Endometrial microvascular endothelial cells (primary cell): ENCODE data around the gene CLIC5. TPM values are rescaled to one million over a fixed set of nuclear protein-coding genes. Genes with fewer than 3 reads are reported as not detected.

ENCODE experiments used
- in situ Hi-C: cut with HindIII; loops from 2 replicates; pipeline ENCODE4 v1.10.0; 2017; ENCODE audit warnings: low sequenced_read_pairs, low pct_unique_long_range_greater_than_20kb; ENCODE audit errors: inconsistent ontology term
- total RNA-seq: library from RNA; depleted of rRNA; stranded (reverse); fragments of >200 nt; gene quantifications from one replicate; pipeline ENCODE4 v1.2.3, GENCODE V29; 2015; ENCODE audit errors: inconsistent ontology term

Gene CLIC5
- total RNA-seq, 1 donor from 2014 or later, result not detected

DNA sequence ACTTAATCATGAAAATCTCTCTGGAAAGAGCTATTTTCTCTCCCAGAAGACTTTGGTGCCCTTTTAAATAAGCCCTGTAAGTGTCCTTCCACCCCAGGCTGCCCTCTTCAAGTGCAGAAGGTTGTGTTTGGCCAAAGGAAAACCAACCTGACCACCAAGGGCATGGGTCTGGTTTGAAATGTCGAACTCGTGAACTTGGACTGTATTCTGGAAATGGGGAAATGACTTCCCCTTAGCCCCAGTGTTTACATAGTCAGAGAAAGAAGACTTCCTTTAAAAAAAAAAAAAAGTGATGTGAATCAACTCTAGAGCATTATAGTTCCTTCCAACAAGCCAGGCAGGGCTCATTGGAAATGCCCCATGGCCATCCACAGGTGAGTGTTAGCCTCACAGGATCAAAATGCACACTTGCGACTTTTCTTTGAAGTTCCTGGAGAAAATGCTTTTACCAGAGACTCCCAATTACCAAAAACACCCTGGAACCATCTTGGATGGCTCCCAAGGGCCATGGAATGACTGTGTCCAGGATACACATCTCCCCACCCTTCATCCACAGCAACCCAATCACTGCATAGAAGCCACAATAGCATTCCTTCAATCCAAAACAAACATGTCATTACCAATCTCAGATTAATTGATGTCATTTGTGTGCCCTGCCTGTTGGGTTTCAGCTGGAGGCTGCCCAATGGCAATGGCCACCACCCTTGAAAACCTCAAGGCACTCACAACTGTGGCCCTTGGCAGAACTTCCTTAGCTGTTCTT, 133.8 kb downstream of the CLIC5 start:
- in situ Hi-C loops, result no loop called here

DNA sequence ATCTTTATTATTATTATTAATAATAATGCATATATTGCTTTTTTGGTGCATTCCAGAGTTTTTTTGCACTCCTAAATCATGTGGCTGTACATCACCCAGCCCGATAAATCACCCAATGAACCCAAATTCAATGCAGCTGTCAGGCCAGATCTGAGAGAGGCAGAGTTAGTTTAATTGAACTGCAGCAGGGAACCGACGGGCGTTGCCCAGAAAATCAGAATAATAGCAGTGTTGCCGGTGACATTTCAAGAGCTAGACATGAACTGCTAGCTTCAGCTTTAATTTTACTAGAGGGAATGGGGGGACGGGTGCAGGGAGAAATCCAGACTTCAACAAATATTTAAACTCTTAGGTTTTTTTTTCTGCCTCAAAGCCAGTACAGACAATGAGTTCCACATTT, 135.0 kb downstream of the CLIC5 start:
- in situ Hi-C loops, result no loop called here

- in situ Hi-C loops, result no loop called here
Measured at GRCh38 chr6:45880159-45880558, 135.5 kb downstream of the CLIC5 start.

DNA sequence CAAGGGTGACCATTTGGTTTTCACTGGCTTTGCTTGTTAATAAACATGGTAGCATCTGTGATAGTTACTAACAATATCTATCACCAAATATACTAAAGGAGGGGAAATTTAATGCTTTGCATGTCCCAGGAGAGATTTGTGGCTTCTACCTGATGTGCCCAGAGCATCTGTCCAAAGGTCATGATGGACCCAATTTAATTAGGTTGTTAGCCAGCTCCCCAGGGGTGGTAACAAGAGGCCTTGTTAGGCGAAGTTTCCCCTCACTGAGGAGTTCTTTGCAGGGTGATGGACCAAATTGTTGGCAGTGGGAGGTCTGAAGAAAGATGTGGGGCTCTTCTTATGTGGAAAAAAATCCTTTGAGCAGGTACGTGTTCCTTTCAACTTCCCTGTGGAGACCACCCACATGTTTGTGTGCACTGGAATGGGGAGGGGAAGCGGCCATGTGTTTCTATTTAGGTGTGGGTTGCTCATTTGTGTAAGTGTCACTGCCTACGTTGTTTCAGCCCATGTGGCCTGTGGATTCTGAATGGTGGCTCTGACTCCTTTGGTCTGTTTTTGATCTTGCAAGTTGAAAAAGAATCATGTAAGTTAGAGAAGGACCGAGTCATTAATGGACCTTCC, 137.6 kb downstream of the CLIC5 start:
- in situ Hi-C loops, result no loop called here

GRCh38 chr6:45872827-45873365, 142.8 kb downstream of the CLIC5 start:
- in situ Hi-C loops, result no loop called here

- in situ Hi-C loops, result no loop called here
Measured at GRCh38 chr6:45870531-45870930, 145.1 kb downstream of the CLIC5 start.

DNA sequence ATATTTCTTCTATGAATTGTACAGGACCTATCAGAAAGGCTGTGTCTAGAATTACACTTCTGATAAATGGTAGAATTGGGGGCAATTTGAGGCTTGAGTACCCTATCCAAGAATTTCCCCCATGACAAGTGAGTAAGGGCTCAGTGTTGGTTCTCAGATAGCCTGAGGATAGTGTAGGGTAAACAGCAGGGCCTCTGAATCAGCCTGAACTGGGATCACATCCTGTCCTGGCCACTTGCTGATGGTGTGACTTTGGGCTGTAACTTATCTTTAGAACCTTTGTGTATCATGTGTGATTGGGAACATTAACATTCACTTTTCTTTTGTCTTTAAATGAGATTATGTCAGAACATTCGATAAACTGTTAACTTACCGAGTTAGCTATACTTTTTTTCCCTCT, 151.0 kb downstream of the CLIC5 start:
- in situ Hi-C loops, result no loop called here

DNA sequence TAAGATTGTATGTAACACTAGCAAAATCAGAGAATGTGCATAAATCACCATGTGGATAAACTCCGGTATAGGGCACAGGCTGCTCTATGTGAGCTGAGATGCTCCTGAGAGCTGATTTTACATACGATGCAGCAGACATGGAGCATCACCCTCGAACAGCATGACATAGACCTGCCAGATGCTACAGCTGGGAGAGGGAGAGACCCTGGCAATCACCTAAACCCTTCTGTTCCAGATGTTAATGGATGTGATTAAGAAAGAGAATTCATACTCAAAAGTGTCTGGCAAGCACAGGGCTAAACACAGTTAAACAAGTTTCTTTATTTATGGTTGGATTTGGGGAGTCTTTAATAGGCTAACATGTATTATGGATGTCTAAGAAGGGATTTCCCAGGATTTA, 157.0 kb downstream of the CLIC5 start:
- in situ Hi-C loops, result no loop called here

- in situ Hi-C loops, result no loop called here
Measured at GRCh38 chr6:45857827-45858226, 157.8 kb downstream of the CLIC5 start.

- in situ Hi-C loops, result no loop called here
Measured at GRCh38 chr6:45855642-45856394, 159.8 kb downstream of the CLIC5 start.

DNA sequence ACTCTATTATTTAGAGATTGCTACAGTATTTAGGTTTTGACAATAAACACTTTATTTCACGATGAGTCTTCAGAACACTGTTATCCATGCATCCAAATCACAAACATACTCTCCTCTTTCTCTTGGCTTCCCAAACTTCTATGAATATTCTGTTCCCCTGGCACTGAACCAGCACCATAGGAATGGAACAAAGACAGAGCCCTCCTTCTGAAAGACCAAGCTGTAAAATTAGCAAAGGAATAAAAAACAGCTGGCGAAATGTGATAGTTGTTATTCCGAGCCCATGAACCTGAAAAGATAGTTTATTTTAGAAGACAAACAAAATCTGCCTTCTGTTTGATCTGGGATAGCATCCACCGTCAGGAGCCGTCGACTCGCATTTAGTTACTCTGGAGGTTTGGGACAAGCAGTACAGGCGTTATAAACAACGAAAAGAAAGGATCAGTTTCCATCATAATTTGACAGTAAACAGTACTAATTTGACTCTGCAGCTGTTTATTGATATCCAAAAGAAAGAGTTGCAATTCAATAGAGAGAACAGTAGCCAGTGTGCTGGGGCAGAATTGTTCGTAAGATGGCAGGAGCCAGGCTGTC, 161.4 kb downstream of the CLIC5 start:
- in situ Hi-C loops, result no loop called here

- in situ Hi-C loops, result no loop called here
Measured at GRCh38 chr6:45851034-45851400, 164.6 kb downstream of the CLIC5 start.

GRCh38 chr6:45850378-45851033, 165.2 kb downstream of the CLIC5 start:
- in situ Hi-C loops, result no loop called here

GRCh38 chr6:45845567-45845966, 170.1 kb downstream of the CLIC5 start:
- in situ Hi-C loops, result no loop called here

DNA sequence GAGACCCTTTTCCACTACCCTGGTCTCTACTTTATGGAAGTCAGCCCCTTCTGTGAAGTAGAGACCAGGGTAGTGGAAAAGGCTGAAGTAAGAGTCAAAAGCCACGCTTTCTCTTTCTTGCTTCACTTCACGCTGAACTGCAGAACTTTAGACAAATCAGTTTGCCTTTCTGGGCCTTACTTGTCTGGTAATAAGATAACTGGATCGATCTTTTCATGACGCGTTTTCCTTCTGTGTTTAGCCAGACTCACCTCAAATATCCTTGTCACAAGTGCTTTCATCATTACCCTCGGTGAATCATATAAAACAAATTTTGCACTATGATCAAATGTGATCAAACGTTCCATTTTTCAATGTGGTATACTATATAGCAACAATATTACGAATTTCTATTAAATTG, 170.7 kb downstream of the CLIC5 start:
- in situ Hi-C loops, result no loop called here

DNA sequence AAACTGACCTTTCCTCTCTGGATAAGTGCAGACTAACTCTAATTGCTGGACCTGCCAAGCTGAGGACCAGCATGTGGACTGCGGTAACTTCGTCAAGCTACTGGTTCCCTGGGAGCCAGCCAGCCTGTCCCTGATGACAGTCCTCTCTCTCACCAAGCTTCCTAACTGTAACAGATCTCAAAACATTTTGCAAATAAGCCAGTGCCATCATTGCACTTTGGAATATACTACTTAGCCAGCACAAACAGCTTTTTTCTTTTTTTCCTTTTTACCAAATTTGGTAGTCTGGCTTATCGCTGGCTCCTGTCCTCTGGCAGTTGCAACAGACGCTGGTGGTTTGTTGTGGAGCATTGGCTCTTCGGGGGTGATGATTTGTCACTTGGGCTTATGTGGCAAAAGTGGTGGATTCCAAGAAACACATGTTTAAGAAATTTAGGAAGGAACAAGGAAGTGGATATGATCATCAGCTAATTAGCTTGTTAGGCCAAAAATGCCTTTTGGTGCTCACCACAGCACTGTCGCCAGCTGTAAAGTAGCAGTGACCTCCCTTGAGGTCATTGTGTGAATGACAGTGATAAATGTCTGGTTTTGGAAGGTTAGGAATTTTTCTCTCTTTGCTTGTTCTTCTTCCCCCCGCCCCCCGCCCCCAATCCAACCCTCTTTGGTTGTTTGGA, 171.7 kb downstream of the CLIC5 start:
- in situ Hi-C loops, result no loop called here

GRCh38 chr6:45841062-45841461, 174.6 kb downstream of the CLIC5 start:
- in situ Hi-C loops, result no loop called here

DNA sequence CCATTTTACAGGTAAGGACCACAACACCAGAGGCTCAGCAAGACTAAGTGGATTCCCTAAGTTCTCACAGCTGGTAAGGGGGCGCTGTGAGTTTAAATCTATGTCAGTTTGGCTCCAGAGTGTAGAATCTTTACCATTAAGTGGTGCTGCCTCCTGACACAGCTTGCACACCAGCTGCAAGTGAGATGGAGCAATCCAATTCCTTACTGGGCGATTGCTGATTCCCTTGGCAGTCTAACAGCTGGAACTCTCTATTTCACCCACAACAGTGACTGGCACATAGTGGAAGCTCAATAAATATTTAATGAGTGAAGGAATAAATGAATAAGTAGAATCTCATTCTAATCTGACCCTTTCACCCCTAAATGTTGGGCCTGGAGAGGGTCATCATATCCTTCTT, 176.7 kb downstream of the CLIC5 start:
- in situ Hi-C loops, result no loop called here
